Measurements from ENCODE around the gene ATP10A.

GRCh38 chr15:25876231-25877140 is 13.4 kb upstream of the ATP10A start:
- TF ChIP-seq, protein P1, sequence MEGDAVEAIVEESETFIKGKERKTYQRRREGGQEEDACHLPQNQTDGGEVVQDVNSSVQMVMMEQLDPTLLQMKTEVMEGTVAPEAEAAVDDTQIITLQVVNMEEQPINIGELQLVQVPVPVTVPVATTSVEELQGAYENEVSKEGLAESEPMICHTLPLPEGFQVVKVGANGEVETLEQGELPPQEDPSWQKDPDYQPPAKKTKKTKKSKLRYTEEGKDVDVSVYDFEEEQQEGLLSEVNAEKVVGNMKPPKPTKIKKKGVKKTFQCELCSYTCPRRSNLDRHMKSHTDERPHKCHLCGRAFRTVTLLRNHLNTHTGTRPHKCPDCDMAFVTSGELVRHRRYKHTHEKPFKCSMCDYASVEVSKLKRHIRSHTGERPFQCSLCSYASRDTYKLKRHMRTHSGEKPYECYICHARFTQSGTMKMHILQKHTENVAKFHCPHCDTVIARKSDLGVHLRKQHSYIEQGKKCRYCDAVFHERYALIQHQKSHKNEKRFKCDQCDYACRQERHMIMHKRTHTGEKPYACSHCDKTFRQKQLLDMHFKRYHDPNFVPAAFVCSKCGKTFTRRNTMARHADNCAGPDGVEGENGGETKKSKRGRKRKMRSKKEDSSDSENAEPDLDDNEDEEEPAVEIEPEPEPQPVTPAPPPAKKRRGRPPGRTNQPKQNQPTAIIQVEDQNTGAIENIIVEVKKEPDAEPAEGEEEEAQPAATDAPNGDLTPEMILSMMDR (IDR thresholded peaks at IDR 0.05): no peak
- TF ChIP-seq POLR2A (IDR thresholded peaks at IDR 0.05): no peak

Data from adrenal gland (tissue), 5 donors.